GM23338 (cell line): ENCODE measurements around the gene ZNF565.

ENCODE experiments used
- CREB1 ChIP-seq: fragments of 250-450 bp; sonication (Bioruptor Pico); IDR thresholded peaks from 2 replicates; pipeline ENCODE4 v1.5.0; 2020; ENCODE audit warnings: low read depth, mild to moderate bottlenecking, moderate library complexity
- CTCF ChIP-seq, 2 experiments: fragments of 200-600 bp in 1 of 2; sonication (generic) in 1 of 2; conservative IDR thresholded peaks; 2 replicates each; pipeline versions ENCODE4 v1.5.1 to v1.6.1; 2016 to 2017; ENCODE audit warnings: antibody characterized with exemption in 2 of 2, low read depth in 2 of 2, mild to moderate bottlenecking in 2 of 2, moderate library complexity in 1 of 2
- ETS1 ChIP-seq: IDR thresholded peaks from 2 replicates; pipeline ENCODE4 v1.6.1; 2016; ENCODE audit warnings: antibody characterized with exemption
- EZH2 ChIP-seq: fragments of 200-600 bp; sonication (generic); IDR thresholded peaks from one replicate; pipeline ENCODE4 v1.8.0; 2017; ENCODE audit warnings: antibody characterized with exemption, mild to moderate bottlenecking, low read depth; ENCODE audit not compliant: unreplicated experiment
- EZH2phosphoT487 ChIP-seq: fragments of 200-600 bp; sonication (generic); IDR thresholded peaks from one replicate; pipeline ENCODE4 v1.8.1; 2018; ENCODE audit warnings: antibody characterized with exemption; ENCODE audit not compliant: unreplicated experiment
- JUNB ChIP-seq: IDR thresholded peaks from one replicate; pipeline ENCODE4 v1.6.1; 2016; ENCODE audit warnings: antibody characterized with exemption; ENCODE audit not compliant: unreplicated experiment
- NANOG ChIP-seq: IDR thresholded peaks from 2 replicates; pipeline ENCODE4 v1.6.1; 2016; ENCODE audit warnings: antibody characterized with exemption, borderline replicate concordance
- POLR2AphosphoS5 ChIP-seq: IDR thresholded peaks from 2 replicates; pipeline ENCODE4 v1.6.1; 2016; ENCODE audit warnings: antibody characterized with exemption, low read depth
- REST ChIP-seq: IDR thresholded peaks from one replicate; pipeline ENCODE4 v1.6.1; 2018; ENCODE audit warnings: antibody characterized with exemption; ENCODE audit not compliant: unreplicated experiment
- STAT1 ChIP-seq: IDR thresholded peaks from one replicate; pipeline ENCODE4 v1.6.1; 2016; ENCODE audit warnings: antibody characterized with exemption; ENCODE audit not compliant: unreplicated experiment
- ZNF114 ChIP-seq: fragments of 250-450 bp; sonication (Bioruptor Pico); IDR thresholded peaks from 2 replicates; pipeline ENCODE4 v1.5.0; 2020; ENCODE audit warnings: mild to moderate bottlenecking, moderate library complexity
- ZNF331 ChIP-seq: fragments of 250-450 bp; sonication (Bioruptor Pico); IDR thresholded peaks from 2 replicates; pipeline ENCODE4 v1.5.0; 2020; ENCODE audit warnings: low read depth, mild to moderate bottlenecking, moderate library complexity
- ZNF462 ChIP-seq: fragments of 250-450 bp; sonication (Bioruptor Pico); IDR thresholded peaks from 2 replicates; pipeline ENCODE4 v1.5.0; 2020; ENCODE audit warnings: mild to moderate bottlenecking, moderate library complexity

- TF ChIP-seq CTCF (conservative IDR thresholded peaks at IDR 0.05; ENCODE audit: low read depth in 2 of 2) (peak; percentile 56 to 73), CREB1 (CRISPR knock-in tag) (no peak), EZH2 (no peak), POLR2AphosphoS5 (no peak), REST (no peak), JUNB (no peak), STAT1 (no peak), EZH2phosphoT487 (no peak), ZNF331 (CRISPR knock-in tag) (no peak), NANOG (no peak), ZNF114 (CRISPR knock-in tag) (no peak), ZNF462 (CRISPR knock-in tag) (no peak), ETS1 (no peak)
Measured at GRCh38 chr19:36244066-36244465, 29.6 kb upstream of the ZNF565 start.
